OCI-LY1 (cell line): Measurements from ENCODE around the gene SSH2.

ENCODE experiments used
- CTCF ChIP-seq: fragments of 200-600 bp; sonication (generic), shearing (Covaris generic); IDR thresholded peaks from 2 replicates; pipeline ENCODE4 v1.5.1; 2017; ENCODE audit warnings: mild to moderate bottlenecking, antibody characterized with exemption, low read length, moderate library complexity, mixed read lengths
- EZH2 ChIP-seq: fragments of 200-600 bp; sonication (generic), shearing (Covaris generic); IDR thresholded peaks from 2 replicates; pipeline ENCODE4 v1.8.0; 2017; ENCODE audit warnings: borderline replicate concordance, mixed run types, mild to moderate bottlenecking, antibody characterized with exemption, low read length, moderate library complexity, mixed read lengths

- no peak for TF ChIP-seq EZH2
- TF ChIP-seq CTCF, result no peak
Observed at GRCh38 chr17:29577385-29578211, 352.4 kb downstream of the SSH2 start.
